Measurements from ENCODE around the gene MEF2D.

The MEF2D gene

DNA sequence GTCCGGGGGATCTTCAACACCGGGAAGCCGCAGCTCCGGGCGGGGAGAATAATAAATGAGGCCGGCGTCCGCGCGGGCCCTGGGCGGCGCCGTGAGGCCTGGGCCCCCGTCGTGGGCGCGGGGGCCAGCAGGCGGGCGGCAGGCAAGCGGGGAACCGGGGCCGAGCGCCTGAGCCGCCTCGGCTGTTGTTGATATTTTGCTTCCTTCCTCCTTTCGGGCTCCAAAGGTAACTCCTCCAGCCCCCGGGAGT is at the start of gene MEF2D:
MEF2D (minus strand) TSS at position 233 of the 250 bp plus-strand sequence. CDS start 17,483 bp downstream, outside the sequence.
- Histone ChIP-seq H3K4me3 (peak within 1 kb of the TSS; percentile 68 to 98 (median 97)), H3K27ac (peak within 1 kb of the TSS; percentile 95 to 100 (median 99))

DNA sequence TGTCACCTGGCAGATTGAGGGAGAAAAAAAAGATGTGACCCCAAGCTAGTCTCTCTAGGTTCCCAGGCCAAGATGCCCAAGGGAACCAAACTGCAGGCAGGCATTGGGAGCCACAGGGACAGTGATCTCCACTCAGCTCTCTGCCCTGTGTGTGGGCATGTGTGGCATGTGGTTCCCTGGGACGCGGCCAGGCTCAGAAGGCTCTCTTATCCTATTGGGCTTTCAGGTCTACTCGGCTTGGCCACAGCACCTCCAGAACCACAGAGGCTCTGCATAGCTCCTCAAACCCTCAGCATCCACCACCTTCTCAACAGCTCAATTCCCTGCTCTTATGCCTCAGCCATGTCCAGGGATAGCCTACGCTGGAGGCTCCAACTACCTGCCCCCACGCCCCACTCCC is 49.8 kb upstream of the MEF2D start:
- no peak overlapping the region for H3K27ac ChIP-seq
- no peak overlapping the region for H3K4me3 ChIP-seq

DNA sequence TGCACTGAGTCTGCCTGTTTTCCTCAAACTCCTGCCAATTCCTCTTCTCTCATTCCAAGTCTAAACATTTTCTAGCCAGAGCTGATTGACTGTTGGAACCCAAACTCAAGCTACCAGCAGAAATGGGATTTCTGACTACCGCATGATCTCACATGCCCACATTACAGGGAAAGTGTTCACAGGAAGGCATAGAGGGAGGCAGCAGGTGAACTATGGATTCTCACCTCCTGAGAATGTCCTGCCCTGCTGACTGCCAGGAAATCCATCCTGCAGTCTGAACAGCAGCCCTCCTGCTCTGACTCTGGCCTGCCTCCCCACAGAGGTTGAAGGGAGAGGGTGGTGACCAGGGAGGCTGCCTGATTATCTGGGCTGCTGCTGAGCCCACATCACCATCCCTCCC is 49.3 kb upstream of the MEF2D start:
- no peak overlapping the region for H3K4me3 ChIP-seq
- H3K27ac ChIP-seq: no peak overlapping the region

DNA sequence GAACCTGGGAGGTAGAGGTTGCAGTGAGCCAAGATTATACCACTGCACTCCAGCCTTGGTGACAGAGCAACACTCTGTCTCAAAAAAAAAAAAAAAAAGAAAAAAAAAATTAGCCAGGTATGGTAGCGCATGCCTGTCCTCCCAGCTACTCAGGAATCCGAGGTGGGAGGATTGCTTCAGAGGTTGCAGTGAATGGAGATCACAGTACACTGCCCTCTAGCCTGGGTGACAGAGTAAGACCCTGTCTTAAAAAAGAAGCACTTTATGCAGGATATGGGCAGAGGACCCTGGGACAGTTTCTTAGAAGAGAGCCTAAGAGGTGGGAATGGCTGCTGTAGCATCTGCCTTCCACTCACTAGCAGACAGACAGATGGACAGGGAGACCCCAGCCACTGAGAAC is 48.8 kb upstream of the MEF2D start:
- H3K27ac ChIP-seq: no peak overlapping the region
- H3K4me3 ChIP-seq: no peak overlapping the region

DNA sequence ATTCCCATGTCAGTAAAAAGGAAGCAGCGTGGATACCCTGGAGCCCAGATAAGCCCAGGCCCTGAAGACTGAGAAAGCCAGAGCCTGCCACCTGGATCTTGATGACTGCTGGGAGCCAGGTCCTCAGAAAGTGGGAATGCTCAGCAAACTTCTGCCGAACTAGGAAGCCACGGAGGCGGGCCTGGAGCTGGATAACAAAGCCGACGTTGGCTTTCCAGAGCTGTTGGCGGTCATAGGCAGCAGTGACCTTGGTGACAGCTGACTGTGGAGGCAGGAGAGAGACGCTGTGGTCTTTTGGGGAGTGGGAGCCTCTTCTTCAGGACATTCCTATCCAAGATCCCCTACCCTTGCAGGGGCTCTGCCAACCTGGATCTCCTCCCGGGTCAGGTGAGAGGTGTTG is 47.4 kb upstream of the MEF2D start:
- Histone ChIP-seq H3K4me3 (no peak overlapping the region), H3K27ac (no peak overlapping the region)

DNA sequence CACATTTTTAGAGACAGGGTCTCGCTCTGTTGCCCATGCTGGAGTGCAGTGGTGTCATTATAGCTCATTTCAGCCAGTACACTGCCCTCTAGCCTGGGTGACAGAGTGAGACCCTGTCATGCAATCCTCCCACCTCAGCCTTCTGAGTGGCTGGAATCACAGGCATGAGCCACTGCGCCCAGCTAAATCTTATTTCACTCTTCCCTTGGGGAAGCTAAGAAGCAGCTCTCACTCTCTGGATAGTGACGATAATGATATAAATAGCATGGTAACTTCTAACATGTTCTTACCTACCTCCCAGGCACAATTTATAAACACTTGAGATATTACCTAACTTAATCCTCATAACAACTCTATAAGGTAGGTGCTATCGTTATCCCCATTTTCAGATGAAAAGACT is 46.9 kb upstream of the MEF2D start:
- no peak overlapping the region for H3K27ac ChIP-seq
- no peak overlapping the region for H3K4me3 ChIP-seq

DNA sequence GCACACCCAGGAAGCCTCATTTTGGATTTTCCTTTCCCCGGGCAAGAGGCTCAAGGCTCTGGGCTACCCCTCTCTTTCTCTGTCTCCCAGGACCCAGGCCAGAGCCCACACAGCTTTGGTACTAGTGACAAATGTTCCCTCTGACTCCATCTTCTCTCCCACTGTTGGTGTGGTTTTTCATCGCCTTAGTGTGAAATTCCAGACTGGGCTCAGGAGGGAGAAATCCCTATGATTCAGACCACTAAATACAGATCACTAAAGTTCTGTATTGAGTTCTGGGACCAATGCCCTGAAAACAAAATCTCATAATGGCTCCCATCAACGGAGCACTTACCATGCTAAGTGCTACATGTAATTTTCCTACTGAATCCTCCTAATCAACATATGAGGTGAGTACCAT is 45.7 kb upstream of the MEF2D start:
- Histone ChIP-seq H3K4me3 (no peak overlapping the region), H3K27ac (no peak overlapping the region)

DNA sequence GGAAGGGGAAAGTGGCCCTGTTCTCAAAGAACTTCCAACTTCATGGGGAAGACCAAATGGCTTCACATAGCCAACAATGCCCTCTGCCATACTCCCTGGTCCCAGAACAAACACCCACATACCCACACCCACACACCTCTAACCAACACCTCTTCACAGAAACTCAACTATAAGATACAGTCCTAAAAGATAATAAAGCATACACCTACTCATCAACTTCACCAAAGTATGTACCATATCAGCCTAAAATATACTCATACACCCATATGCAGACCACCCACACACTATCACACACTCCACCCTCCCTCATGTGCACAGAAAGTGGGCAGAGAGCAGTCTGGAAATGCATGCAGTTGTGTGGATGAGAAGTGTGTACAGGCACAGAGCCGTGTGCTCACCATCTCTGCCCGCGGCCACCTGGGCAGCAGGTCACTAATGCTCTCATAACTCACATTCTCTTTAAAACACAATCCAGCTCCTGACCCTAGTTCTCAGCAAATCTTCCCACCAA is 44.1 kb upstream of the MEF2D start:
- H3K27ac ChIP-seq: no peak overlapping the region
- no peak overlapping the region for H3K4me3 ChIP-seq

DNA sequence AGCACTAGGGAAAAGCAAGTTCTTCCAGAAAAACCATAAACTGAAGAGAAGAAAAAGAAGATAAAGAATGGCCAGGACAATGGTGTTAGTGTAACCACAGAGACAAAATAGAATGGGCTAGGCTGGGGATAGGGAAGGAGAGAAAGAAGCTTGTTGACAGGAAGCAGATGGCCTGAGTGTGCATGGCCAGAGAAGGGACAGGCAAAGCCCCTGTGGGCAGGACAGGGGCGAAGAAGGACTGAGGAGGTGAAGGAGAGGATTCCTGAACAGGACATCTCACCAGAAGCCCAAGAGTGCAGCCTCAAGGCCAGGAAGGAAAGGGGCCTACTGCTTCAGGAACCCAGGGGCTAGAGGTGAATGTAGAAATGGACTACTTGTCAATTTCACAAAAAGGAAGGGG is 42.5 kb upstream of the MEF2D start:
- Histone ChIP-seq H3K4me3 (no peak overlapping the region), H3K27ac (no peak overlapping the region)

DNA sequence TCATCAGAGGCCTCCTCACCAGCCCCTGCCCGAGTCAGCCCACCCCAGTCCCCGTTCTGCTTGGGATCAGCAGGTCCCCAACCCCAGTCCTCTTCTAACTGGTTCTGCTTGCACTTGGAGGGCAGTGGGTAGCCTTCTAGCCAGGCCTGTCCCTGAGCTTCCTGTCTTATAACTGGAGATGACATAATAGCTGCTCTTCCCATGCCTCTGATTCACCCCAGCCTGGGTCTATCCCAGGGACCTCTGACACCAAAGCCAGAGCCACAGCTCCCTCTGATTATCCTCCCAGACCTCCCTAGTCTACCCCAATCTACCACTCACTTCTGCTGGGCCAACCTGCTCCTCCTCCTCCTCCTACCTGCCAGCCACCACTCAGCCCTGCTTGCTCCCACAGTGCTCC is 40.4 kb upstream of the MEF2D start:
- Histone ChIP-seq H3K4me3 (no peak overlapping the region), H3K27ac (no peak overlapping the region)

DNA sequence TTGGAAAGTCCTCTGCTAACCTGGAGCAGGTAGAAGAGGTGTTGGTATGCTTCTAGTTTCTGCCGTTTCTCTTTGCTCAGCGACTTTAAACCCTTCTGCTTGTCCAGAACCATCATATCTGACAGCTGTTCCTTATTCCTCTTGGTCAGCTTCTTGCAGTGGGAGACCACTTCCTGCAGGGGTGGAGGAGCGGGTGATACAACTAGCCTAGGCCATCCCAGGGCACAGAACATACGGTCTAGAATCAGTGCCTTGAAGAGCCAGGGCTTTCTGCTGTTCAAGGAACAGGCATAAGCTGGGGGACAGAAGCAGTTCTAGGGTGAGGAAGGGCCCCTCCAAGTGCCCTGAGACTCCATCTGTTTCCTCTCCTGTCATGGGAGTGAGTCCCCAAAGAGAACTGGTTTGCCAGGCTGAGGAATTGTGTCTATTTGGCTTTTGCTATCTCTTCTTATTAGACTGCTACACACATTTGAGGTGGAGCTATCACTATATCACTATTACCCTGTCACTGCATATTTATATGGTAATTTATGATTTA is 39.3 kb upstream of the MEF2D start:
- Histone ChIP-seq H3K27ac (no peak overlapping the region), H3K4me3 (no peak overlapping the region)

DNA sequence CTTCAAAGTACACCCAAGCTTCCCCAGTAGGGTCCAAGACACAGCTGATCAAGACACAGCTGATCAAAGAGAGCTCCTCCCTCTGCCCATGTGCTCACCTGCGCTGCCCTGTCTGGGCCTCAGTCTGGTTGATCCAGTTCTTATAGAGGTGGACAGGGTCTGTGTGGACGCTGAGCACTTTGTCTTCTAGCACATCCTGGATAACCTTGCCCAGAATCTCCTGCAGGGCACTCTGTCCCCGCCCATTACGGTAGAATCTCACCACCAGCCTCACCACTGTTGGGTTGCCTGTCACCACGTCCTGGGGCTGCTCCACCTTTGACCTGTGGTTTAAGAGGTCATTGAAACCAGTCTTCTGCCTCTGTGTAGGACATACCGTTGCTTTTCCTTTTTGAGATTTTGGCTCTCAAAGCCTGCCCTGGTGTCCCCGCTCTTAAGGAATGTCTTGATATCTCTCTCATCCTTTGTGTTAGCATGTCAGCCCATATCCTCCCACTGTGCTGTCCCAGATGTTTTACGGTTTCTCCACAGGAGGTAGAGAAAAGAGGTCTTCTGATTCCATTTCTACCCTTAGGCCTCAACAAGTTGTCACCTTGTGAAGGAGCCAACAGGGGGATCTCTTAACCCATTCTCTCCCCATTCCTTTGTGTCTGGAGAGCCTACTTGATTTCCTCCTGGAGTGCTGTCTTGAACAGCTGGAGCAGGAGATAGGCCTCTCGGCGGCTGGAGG is 38.3 kb upstream of the MEF2D start:
- no peak overlapping the region for H3K27ac ChIP-seq
- no peak overlapping the region for H3K4me3 ChIP-seq

DNA sequence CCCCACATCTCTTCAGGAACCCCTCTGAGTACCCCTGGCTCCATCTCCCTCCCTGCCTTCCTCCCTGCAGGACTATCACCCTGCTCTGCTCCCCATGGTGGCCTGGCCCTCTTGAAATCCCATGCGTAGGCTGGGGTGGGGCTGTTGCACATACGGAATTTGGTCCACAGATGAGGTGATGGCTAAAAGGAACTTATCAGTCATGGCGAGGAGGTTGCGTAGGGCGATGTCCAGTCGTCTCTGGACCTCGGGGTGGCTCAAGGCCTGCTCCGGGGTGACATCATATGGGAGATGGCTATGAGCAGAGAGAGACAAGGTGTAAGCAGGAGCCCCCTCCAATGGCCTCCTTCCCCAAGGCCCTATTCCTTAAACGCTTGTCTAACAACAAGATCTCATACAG is 36.5 kb upstream of the MEF2D start:
- no peak overlapping the region for H3K4me3 ChIP-seq
- H3K27ac ChIP-seq: no peak overlapping the region

DNA sequence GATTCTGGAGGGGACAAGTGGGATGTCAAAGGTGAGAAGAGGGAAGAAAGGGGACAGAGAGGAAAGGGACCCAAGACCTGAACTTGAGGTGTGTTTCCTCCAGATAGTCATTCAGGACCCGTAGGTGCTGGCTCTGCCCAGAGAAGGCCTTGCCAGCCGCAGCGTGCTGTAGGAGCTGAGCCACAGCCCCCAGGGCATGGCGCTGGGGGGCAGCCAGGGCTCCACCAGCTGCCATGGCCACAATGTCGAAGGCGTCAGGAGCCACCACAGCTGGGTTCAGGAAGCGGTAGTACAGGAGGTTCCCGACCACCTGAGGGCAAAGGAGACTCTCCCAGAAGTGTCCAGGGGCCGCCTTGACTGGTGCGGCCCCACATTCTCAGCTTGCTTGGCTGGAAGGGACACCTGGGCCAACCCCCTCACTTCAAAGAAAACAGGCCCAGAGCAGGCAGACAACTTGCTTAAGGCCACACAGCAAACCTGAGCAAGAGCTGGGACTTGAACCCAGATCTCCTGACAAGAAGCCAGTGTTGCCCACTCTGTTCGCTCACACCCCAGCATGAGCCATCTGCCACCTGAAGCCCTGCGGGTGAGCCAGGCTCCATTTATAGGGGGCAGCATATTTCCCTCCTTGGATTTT is 34.0 kb upstream of the MEF2D start:
- Histone ChIP-seq H3K4me3 (no peak overlapping the region), H3K27ac (no peak overlapping the region)

DNA sequence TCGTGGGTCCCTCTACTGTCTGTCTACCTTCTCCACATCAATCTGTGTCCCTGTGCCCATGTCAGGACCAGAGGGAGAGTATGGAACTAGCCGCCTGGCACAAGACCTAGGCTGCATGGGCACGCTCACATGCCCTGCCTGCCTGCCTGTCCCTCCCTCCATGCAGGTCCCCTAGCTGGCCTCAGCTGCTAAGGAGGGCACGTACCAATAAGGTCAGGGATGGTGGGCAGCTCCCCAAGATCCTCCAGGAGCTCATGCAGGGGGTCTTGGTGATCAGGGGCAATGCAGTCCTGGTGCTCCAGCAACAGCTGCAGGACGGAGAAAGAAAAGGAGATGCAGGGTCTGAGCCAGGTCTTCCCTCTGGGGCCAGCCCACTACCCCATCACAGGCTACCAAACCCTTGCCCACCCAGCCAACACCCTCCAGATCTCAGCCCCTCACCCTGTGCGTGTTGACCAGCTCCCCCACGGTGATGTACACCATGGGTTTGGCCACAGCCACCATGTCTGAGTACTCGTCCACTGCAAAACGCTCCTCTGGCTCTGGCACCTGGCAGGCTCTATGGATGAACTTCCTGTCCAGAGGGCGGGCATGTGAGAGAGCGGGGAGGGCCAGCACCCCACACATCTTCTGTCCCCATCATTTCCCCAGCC is 33.1 kb upstream of the MEF2D start:
- Histone ChIP-seq H3K27ac (no peak overlapping the region), H3K4me3 (no peak overlapping the region)

DNA sequence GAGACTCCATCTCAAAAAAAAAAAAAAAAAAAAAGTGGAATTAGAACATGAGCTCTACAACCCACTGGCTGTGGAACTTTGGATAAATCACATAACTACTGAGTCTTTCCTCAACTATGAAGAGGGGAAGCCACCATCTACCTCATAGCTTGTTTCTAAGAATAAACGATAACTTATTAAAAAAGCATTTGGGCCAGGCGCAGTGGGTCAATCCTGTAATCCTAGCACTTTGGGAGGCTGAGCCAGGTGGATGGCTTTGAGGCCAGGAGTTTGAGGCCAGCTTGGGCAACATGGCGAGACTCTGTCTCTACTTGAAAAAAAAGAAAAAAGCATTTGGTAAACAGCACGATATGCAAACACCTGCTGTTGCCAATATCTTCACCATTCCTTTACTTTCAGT is 31.8 kb upstream of the MEF2D start:
- Histone ChIP-seq H3K4me3 (no peak overlapping the region), H3K27ac (no peak overlapping the region)

DNA sequence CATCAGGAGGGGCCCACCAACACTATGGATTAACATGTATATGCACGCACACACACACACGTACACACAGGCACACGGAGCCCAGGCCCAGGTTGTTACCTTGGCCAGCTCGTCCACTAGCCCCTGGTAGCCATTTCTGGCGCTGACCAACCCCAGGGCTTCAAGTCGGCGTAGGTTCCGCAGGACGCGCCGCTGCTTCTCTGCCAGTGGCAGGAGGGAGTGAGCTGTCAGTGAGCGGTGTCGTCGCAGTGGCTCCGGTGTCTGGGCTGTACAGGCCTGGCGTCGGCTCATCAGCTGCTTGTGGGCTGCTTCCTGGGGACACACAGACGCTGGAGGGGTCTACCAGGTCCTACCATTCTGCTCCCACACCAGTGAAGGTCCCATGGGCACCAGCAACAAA is 29.4 kb upstream of the MEF2D start:
- no peak overlapping the region for H3K27ac ChIP-seq
- H3K4me3 ChIP-seq: no peak overlapping the region

DNA sequence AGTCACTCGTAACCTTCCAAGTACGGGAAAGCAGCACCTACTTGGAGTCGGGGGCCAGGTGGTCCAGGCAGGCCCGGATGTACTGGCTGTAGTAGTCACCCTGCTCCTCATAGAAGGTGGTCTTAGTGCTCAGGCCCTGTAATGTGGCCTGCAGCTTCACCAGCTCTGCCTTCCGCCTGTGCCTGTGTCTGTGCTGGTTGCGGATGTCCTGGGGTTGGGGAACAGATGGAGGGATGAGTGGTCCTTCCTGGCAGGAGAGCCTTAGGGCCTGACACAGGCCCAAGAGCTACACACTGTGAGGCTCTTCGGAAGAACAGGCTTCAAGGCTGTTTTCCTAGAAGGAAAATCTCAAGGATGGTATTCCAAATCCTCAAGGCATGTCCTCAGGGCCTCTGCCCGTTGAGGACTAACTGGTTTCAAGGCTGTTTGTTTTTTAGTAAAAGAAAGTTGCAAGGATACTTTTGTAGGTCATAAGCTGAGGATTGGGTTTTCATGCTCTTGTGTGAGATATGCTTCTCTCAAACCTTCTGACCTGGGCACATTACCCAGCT is 28.4 kb upstream of the MEF2D start:
- H3K27ac ChIP-seq: peak overlapping the region in 1 of 21 experiments; percentile 26

DNA sequence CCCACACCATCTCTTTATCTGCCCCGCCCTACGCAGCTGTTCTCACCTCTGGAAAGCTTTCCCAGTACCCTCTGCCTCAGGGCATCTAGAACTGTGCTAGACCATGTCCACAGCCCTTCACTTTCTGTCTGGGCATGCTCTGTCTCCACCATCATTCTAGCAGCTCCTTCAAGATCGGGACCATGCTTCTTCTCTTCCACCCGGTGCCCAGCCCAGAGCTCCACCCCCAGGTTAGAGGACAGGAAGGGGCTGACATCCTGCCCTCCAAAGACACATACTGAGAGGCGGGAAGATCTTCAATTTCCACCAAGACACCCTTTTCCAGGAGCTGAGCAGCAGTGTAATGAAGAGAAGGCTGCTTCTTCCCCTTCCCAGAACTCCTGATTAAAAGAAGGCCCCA is 27.7 kb upstream of the MEF2D start:
- no peak overlapping the region for H3K4me3 ChIP-seq
- H3K27ac ChIP-seq: peak overlapping the region in 2 of 21 experiments; percentile 18 to 26

More for the DNA sequence above, 28.4 kb upstream of the MEF2D start:
- H3K4me3 ChIP-seq: no peak overlapping the region

DNA sequence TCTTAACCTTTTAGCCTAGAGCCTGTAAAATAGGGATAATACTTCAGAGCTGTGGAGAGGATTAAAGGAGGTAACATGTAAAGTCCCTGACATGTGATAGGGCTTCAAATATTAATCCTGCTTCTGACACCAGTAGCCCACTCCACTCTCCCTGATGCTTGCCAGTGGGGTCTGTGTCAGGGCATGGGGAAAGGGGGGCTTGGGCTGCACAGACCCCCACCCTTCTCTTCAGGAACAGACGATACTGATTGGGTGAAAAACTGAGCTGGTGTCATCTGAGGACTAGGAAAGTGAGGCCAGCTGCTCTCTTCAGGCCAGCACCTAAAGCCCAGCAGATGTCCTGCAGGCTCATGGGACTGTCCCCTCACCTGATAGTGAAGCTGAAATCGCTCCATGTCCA is 27.0 kb upstream of the MEF2D start:
- no peak overlapping the region for H3K4me3 ChIP-seq
- peak overlapping the region in 1 of 21 experiments; percentile 26 for H3K27ac ChIP-seq

Data from skin epidermis (tissue), 12 donors.